ENCODE data around the gene TRNAU1AP. TPM values are rescaled to one million over a fixed set of nuclear protein-coding genes. Genes with fewer than 3 reads are reported as not detected.

Gene TRNAU1AP
- 20.3 TPM for polyA plus RNA-seq
- long read RNA-seq, donor 1 = 0 reads
- long read RNA-seq, donor 2, transcript TRNAU1AP-201 (9 exons, 1,799 nt) = major isoform, 6 of 7 reads
- long read RNA-seq, donor 2, partial matches to known transcripts = 0 of 7 reads
- long read RNA-seq, donor 2, other reads (novel, unspliced or antisense) = 0 of 7 reads
- long read RNA-seq, donor 3 = 0 reads
- long read RNA-seq, donor 4 = 0 reads
- long read RNA-seq, donor 5, partial matches to known transcripts = 0 of 3 reads
- long read RNA-seq, donor 5, other reads (novel, unspliced or antisense) = 0 of 3 reads
- long read RNA-seq, donor 6, partial matches to known transcripts = 11 of 41 reads
- long read RNA-seq, donor 6, other reads (novel, unspliced or antisense) = 28 of 41 reads
- long read RNA-seq, donor 7, partial matches to known transcripts = 0 of 2 reads
- long read RNA-seq, donor 7, other reads (novel, unspliced or antisense) = 0 of 2 reads
- long read RNA-seq, donor 8, transcript TRNAU1AP-201 (9 exons, 1,799 nt) = major isoform, 7 of 7 reads
- long read RNA-seq, donor 8, partial matches to known transcripts = 0 of 7 reads
- long read RNA-seq, donor 8, other reads (novel, unspliced or antisense) = 0 of 7 reads
- long read RNA-seq, donor 9, transcript TRNAU1AP-201 (9 exons, 1,799 nt) = major isoform, 5 of 5 reads
- long read RNA-seq, donor 9, partial matches to known transcripts = 0 of 5 reads
- long read RNA-seq, donor 9, other reads (novel, unspliced or antisense) = 0 of 5 reads
- long read RNA-seq, donor 10, transcript TRNAU1AP-201 (9 exons, 1,799 nt) = major isoform, 6 of 137 reads
- long read RNA-seq, donor 10, partial matches to known transcripts = 61 of 137 reads
- long read RNA-seq, donor 10, other reads (novel, unspliced or antisense) = 70 of 137 reads
- long read RNA-seq, donor 11, transcript TRNAU1AP-201 (9 exons, 1,799 nt) = major isoform, 7 of 69 reads
- long read RNA-seq, donor 11, partial matches to known transcripts = 28 of 69 reads
- long read RNA-seq, donor 11, other reads (novel, unspliced or antisense) = 34 of 69 reads

- no peaks in the 10 kb centered on the region for H3K9me3 ChIP-seq (ENCODE audit: control insufficient read depth, low read depth, low read length)
- peaks cover 6% of the 10 kb centered on the region for H3K36me3 ChIP-seq (ENCODE audit: control insufficient read depth, insufficient read depth, low read length)
- peak within 1 kb of the TSS; percentile 77 for H3K27ac ChIP-seq (ENCODE audit: low read length)
- H3K4me3 ChIP-seq (ENCODE audit: low read length) = peak within 1 kb of the TSS; percentile 92
- H3K27me3 ChIP-seq (ENCODE audit: control insufficient read depth, insufficient read depth, low read length) = no peaks in the 10 kb centered on the region
- WGBS (ENCODE audit: insufficient coverage, low lambda C conversion rate) = no CpG with 5 or more reads among the region's 63 CpGs
- H3K4me1 ChIP-seq (ENCODE audit: control insufficient read depth, insufficient read depth, low read length) = no peaks in the 10 kb centered on the region
- DNase-seq = peak; percentile 98
Observed at GRCh38 chr1:28552758-28553663, at the start of gene TRNAU1AP. TSS of gene TRNAU1AP (plus strand) at chr1:28553085. CDS start at chr1:28553111, 26 bp downstream.

- H3K27ac ChIP-seq (ENCODE audit: low read length) = peak overlapping the region; percentile 7
Observed at GRCh38 chr1:28503117-28503516, 49.8 kb upstream of the TRNAU1AP start.

GRCh38 chr1:28505406-28506187 lies 47.3 kb upstream of the TRNAU1AP start, which contains the start of gene RCC1:
TSS of gene RCC1 (plus strand) at chr1:28506043. CDS start at chr1:28529867, 23,824 bp downstream.
- WGBS (ENCODE audit: insufficient coverage, low lambda C conversion rate) = no CpG with 5 or more reads among the region's 41 CpGs
- H3K4me1 ChIP-seq (ENCODE audit: control insufficient read depth, insufficient read depth, low read length) = peaks cover 29% of the 10 kb centered on the region

More at GRCh38 chr1:28503117-28503516, 49.8 kb upstream of the TRNAU1AP start:
- 37% methylated on average over 2 of the region's 3 CpGs for WGBS (ENCODE audit: insufficient coverage, low lambda C conversion rate)
- Histone ChIP-seq H3K27me3 (ENCODE audit: control insufficient read depth, insufficient read depth, low read length) (no peaks in the 10 kb centered on the region), H3K36me3 (ENCODE audit: control insufficient read depth, insufficient read depth, low read length) (peaks cover 9% of the 10 kb centered on the region), H3K9me3 (ENCODE audit: control insufficient read depth, low read depth, low read length) (no peaks in the 10 kb centered on the region), H3K4me1 (ENCODE audit: control insufficient read depth, insufficient read depth, low read length) (peaks cover 11% of the 10 kb centered on the region), H3K4me3 (ENCODE audit: low read length) (no peak overlapping the region)
- peak; percentile 81 to 90 for DNase-seq

GRCh38 chr1:28506907-28507246 lies 46.0 kb upstream of the TRNAU1AP start:
- DNase-seq = no peak
- no CpG with 5 or more reads among the region's 14 CpGs for WGBS (ENCODE audit: insufficient coverage, low lambda C conversion rate)
- H3K4me3 ChIP-seq (ENCODE audit: low read length) = peak overlapping the region; percentile 79
- H3K36me3 ChIP-seq (ENCODE audit: control insufficient read depth, insufficient read depth, low read length) = peaks cover 36% of the 10 kb centered on the region
- peak overlapping the region; percentile 80 for H3K27ac ChIP-seq (ENCODE audit: low read length)
- H3K27me3 ChIP-seq (ENCODE audit: control insufficient read depth, insufficient read depth, low read length) = no peaks in the 10 kb centered on the region
- no peaks in the 10 kb centered on the region for H3K9me3 ChIP-seq (ENCODE audit: control insufficient read depth, low read depth, low read length)
- H3K4me1 ChIP-seq (ENCODE audit: control insufficient read depth, insufficient read depth, low read length) = peaks cover 29% of the 10 kb centered on the region

More at GRCh38 chr1:28505406-28506187, 47.3 kb upstream of the TRNAU1AP start, which contains the start of gene RCC1:
- H3K27me3 ChIP-seq (ENCODE audit: control insufficient read depth, insufficient read depth, low read length) = no peaks in the 10 kb centered on the region
- peak; percentile 98 to 99 for DNase-seq
- peaks cover 31% of the 10 kb centered on the region for H3K36me3 ChIP-seq (ENCODE audit: control insufficient read depth, insufficient read depth, low read length)
- no peaks in the 10 kb centered on the region for H3K9me3 ChIP-seq (ENCODE audit: control insufficient read depth, low read depth, low read length)
- peak within 1 kb of the TSS; percentile 80 for H3K27ac ChIP-seq (ENCODE audit: low read length)
- H3K4me3 ChIP-seq (ENCODE audit: low read length) = peak within 1 kb of the TSS; percentile 79

GRCh38 chr1:28507247-28507645 lies 45.6 kb upstream of the TRNAU1AP start:
- Histone ChIP-seq H3K4me1 (ENCODE audit: control insufficient read depth, insufficient read depth, low read length) (peaks cover 29% of the 10 kb centered on the region), H3K4me3 (ENCODE audit: low read length) (peak overlapping the region; percentile 79), H3K27me3 (ENCODE audit: control insufficient read depth, insufficient read depth, low read length) (no peaks in the 10 kb centered on the region), H3K9me3 (ENCODE audit: control insufficient read depth, low read depth, low read length) (no peaks in the 10 kb centered on the region), H3K27ac (ENCODE audit: low read length) (peak overlapping the region; percentile 80), H3K36me3 (ENCODE audit: control insufficient read depth, insufficient read depth, low read length) (peaks cover 40% of the 10 kb centered on the region)
- no CpG with 5 or more reads among the region's 11 CpGs for WGBS (ENCODE audit: insufficient coverage, low lambda C conversion rate)
- no peak for DNase-seq

GRCh38 chr1:28507646-28508434 lies 45.0 kb upstream of the TRNAU1AP start:
- Histone ChIP-seq H3K27me3 (ENCODE audit: control insufficient read depth, insufficient read depth, low read length) (no peaks in the 10 kb centered on the region), H3K4me3 (ENCODE audit: low read length) (peak overlapping the region; percentile 79), H3K27ac (ENCODE audit: low read length) (peak overlapping the region; percentile 80), H3K4me1 (ENCODE audit: control insufficient read depth, insufficient read depth, low read length) (peaks cover 29% of the 10 kb centered on the region), H3K36me3 (ENCODE audit: control insufficient read depth, insufficient read depth, low read length) (peaks cover 43% of the 10 kb centered on the region), H3K9me3 (ENCODE audit: control insufficient read depth, low read depth, low read length) (no peaks in the 10 kb centered on the region)
- DNase-seq = no peak
- no CpG with 5 or more reads among the region's 10 CpGs for WGBS (ENCODE audit: insufficient coverage, low lambda C conversion rate)

GRCh38 chr1:28508435-28508754 lies 44.5 kb upstream of the TRNAU1AP start:
- Histone ChIP-seq H3K4me3 (ENCODE audit: low read length) (peak overlapping the region; percentile 79), H3K27ac (ENCODE audit: low read length) (peak overlapping the region; percentile 80), H3K9me3 (ENCODE audit: control insufficient read depth, low read depth, low read length) (no peaks in the 10 kb centered on the region)

GRCh38 chr1:28509705-28510272 lies 43.1 kb upstream of the TRNAU1AP start:
- no peaks in the 10 kb centered on the region for H3K27me3 ChIP-seq (ENCODE audit: control insufficient read depth, insufficient read depth, low read length)
- peak overlapping the region; percentile 80 for H3K27ac ChIP-seq (ENCODE audit: low read length)
- H3K36me3 ChIP-seq (ENCODE audit: control insufficient read depth, insufficient read depth, low read length) = peaks cover 51% of the 10 kb centered on the region
- H3K4me3 ChIP-seq (ENCODE audit: low read length) = peak overlapping the region; percentile 4
- no peak for DNase-seq
- WGBS (ENCODE audit: insufficient coverage, low lambda C conversion rate) = no CpG with 5 or more reads among the region's 8 CpGs
- peaks cover 22% of the 10 kb centered on the region for H3K4me1 ChIP-seq (ENCODE audit: control insufficient read depth, insufficient read depth, low read length)
- H3K9me3 ChIP-seq (ENCODE audit: control insufficient read depth, low read depth, low read length) = no peaks in the 10 kb centered on the region

More at GRCh38 chr1:28508435-28508754, 44.5 kb upstream of the TRNAU1AP start:
- peak in 1 of 2 donors; percentile 42 for DNase-seq
- no CpG with 5 or more reads among the region's 5 CpGs for WGBS (ENCODE audit: insufficient coverage, low lambda C conversion rate)
- Histone ChIP-seq H3K4me1 (ENCODE audit: control insufficient read depth, insufficient read depth, low read length) (peaks cover 24% of the 10 kb centered on the region), H3K36me3 (ENCODE audit: control insufficient read depth, insufficient read depth, low read length) (peaks cover 47% of the 10 kb centered on the region), H3K27me3 (ENCODE audit: control insufficient read depth, insufficient read depth, low read length) (no peaks in the 10 kb centered on the region)

All from large intestine (tissue), 12 donors.